Raji (cell line): ENCODE data around the gene HSD3B7.

ENCODE experiments used
- POLR2A ChIP-seq: IDR thresholded peaks from 2 replicates; pipeline ENCODE4 v1.6.1; 2011; ENCODE audit warnings: low read depth, low read length, control low read depth; ENCODE audit not compliant: insufficient read depth

The HSD3B7 gene

DNA sequence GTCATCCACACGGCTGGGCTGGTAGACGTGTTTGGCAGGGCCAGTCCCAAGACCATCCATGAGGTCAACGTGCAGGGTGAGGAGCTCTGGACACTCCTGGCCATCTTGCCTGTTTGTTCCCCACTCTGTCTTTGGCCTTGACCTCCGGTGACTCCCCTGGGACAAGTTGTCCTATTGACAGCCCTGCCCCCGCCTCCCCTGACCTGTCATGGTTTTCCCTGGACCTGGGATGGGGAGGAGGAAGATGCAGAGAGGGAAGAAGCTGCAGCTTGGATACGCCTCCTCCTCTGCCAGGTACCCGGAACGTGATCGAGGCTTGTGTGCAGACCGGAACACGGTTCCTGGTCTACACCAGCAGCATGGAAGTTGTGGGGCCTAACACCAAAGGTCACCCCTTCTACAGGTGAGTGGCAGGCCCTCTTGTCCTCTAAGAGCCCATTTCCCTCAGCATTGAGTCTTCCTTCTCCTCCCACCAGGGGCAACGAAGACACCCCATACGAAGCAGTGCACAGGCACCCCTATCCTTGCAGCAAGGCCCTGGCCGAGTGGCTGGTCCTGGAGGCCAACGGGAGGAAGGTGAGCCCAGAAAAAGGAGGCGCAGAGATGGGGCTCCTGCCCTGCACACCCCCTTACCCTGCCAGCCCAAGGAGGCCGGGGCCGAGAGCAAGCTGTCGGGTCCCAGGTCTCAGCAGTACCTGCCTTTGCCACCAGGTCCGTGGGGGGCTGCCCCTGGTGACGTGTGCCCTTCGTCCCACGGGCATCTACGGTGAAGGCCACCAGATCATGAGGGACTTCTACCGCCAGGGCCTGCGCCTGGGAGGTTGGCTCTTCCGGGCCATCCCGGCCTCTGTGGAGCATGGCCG, 1.4 kb downstream of the HSD3B7 start:
- no peak for TF ChIP-seq POLR2A

DNA sequence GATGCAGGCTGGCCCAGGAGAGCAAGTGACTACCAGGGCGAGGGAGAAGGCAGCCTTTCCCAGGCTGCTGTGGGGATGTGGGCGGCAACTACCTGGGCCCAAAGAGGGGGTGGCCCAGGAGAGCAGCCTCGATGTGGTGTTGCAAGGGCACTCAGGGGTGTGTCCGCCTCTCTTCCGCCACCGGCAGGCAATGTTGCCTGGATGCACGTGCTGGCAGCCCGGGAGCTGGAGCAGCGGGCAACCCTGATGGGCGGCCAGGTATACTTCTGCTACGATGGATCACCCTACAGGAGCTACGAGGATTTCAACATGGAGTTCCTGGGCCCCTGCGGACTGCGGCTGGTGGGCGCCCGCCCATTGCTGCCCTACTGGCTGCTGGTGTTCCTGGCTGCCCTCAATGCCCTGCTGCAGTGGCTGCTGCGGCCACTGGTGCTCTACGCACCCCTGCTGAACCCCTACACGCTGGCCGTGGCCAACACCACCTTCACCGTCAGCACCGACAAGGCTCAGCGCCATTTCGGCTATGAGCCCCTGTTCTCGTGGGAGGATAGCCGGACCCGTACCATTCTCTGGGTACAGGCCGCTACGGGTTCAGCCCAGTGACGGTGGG, 2.7 kb downstream of the HSD3B7 start:
- TF ChIP-seq POLR2A, result no peak

DNA sequence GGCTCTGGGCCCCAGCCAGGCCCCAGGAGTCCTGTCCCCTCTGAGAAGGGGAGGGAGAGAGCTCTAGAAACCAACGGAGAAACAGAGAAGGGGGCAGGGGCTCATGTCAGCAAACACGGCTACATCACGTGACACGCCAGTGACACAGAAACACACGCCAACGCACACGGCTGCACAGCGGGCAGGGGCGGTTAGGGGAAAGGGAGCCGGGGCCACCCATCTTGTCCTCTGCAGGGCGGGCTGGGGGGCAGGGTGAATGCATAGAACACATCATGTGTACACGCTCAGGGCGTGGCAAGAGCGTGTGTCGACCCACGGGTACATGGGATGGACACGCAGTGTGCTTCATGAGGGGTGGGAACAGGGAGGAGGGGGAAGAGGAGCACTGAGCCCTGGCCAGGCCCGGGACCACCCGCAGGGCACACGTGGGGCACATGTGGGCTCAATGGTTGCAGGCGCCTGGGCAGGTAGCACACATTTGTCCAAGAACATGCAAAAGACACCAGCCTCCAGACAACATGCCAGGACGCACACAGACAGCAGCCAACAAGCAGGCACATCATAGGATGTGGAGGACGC, 4.6 kb downstream of the HSD3B7 start:
- no peak for TF ChIP-seq POLR2A

DNA sequence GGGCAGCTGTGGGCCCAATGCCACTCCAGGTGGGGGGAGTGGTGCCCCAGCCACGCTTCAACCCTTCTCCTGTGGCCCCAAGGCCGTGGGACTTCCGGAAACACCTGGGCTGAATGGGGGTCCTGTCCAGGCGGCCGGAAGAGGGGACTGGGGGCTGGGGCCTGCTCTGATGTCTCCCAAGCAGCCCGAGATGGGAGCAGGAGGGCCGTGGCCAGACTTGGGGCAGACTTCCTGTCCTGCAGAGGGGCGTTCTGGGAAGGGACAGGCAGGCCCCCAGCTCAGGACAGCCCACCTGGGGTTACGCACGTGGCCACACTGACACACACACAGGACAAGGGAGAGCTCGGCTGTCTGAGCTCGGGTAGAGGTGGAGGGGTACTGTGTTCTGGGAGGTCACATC, 5.1 kb downstream of the HSD3B7 start:
- no peak for TF ChIP-seq POLR2A

DNA sequence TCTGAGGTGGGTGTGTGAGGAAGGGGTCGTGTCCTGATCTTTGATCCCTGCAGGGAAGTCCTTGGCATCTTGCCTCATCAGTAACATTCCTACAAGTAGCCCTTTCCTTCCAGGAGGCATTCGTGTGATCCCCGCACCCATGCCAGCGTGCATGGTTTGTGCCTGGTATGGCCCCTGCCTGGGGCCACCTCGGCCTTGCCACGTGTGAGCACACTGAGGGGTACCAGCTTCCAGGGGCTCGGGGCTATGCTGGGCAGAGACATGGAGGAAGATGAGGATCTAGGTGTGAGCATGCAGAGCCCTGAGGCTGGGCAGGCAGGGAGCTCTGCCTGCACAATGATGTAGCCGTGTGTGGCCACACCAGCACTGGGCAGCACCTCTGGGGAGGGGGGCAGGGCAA, 6.0 kb downstream of the HSD3B7 start:
- TF ChIP-seq POLR2A, result no peak

DNA sequence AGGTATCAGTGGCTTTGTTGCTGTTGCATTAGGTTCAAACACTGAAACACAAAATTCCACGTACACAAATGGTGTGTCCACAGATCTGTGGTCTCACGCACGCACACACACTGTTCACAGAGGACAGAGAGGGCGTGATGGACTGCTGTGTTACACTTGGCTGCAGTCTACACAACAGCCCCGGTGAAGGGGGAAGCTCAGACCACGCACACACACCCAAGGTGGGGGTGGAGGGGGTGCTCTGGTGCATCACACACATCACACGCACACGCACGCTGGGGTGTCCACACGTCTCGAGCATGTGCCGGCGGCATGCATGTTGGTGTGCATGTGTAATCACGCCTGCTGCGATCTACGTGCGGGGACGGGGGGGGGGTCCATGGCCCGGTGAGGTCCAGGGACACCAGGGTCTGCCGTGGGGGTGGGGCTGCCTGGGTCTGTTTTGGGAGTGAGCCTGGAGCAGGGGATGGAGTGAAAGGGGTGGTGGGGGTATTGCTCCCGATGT, 7.3 kb downstream of the HSD3B7 start:
- TF ChIP-seq POLR2A, result no peak

DNA sequence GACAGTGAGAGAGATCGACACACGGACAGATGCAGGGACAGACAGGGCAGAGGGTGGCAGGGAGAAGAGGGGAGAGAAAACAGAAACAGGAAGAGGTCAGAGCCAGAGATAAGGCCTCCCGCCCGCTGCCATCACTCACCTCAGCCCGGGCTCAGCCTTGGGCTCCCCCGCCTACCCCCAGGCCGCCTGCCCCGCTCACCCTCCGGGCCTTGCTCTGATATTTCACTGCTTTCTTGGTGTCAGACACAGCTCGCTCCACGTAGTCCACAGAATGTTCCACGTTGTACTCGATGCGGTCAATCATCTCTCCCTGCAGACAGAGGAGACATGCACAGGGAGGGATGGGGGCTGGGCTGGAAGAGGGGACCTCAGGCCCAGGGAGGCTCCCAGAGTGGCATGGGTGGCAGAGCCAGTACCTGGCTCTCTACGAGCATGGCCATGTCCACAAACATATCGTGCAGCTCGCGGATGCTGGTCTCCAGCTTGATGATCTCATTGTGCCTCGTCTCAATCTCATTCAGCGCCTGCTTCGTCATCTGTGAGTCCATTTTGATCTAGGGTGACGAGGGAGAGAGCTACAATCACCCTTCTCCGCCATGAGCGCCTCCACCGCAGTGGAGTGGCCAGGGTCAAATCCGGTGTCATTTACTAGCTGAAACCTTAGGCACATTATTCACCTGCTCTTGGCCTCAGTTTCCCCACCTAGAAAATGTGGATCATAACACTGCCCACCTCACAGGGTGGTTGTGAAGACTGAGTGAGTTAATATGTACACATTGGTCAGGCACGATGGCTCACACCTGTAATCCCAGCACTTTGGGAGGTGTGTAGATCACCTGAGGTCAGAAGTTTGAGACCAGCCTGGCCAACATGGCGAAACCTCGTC, 8.2 kb downstream of the HSD3B7 start:
- no peak for TF ChIP-seq POLR2A

DNA sequence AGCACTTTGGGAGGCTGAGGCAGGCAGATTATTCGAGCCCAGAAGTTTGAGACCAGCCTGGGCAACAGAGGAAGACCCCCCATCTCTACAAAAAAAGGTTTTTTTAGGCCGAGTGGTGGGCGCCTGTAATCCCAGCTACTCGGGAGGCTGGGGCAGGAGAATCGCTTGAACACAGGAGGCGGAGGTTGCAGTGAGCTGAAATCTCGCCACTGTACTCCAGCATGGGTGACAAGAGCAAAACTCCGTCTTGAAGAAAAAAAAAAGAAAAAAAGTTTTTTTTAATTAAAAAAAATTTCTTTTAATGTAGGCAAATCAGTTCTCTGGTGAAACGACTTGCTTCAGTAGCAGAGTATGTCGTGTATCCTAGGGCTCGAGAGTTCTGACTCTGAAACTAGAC, 10.9 kb downstream of the HSD3B7 start:
- TF ChIP-seq POLR2A, result no peak

DNA sequence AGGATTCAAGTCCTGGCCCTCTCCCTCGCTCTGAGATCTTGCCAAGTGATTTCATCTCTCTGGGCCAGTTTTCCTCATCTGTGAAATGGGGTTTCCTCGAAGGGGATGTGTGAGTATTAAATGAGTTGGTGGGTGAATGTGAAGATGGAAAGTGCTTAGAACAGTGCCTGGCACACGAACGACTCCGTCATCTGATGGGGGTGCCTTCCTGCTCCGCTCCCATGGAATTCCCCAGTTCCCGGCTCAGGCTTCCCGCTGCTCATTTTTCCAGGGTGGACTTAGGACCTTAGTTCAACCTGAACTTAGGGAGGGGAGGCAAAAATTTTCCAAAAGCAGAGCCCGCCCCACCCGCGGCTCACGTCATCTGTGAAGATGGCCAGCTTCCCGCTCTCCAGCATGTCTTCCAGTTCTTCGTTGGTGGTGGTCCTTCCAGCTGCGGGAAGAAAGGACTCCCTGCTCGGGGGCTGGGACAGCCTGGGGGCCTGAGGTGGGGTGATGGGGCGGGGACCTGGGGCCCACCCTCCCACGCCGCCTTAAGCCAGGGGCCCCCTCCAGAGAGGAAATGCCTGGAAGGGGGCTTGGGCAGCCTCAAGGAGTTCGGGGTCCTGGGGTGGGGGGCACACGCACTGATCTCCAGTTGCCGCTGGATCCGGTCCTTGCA, 11.4 kb downstream of the HSD3B7 start:
- TF ChIP-seq POLR2A, result no peak

DNA sequence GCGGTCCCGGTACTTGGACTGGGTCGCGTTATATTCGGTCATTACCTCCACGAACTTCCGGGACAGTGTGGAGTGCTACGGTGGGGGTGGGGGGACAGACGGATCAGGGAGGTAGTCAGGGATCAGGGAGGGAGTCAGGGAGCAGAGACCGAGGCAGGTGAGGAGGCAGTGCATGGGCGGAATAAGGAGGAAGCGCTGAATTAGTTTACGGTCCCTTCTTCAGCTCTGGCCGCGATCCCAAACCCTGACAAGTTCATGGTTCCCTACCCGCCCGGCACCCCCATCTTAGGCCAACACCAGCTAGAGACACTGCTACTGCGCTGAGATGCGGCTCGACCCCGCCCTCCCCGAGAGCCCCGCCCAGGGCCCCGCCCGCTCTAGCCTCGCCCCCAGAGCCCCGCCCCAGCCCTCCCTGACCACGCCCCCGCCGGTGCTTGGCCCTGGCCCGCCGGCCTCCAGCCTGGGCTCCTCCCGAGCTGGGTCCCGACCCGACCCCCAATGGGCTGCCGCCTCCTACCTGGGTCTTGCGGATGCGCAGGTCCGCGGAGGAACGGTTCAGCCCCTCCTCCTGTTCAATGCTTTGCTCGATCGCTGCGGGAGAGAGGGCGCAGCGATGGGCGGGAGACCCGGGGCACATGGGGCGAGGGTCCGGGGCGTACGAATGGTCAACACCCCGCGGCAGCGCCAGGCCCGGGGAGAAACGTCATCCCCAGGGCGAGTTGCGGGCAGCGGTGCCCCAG, 12.1 kb downstream of the HSD3B7 start:
- peak; percentile 62 for TF ChIP-seq POLR2A

DNA sequence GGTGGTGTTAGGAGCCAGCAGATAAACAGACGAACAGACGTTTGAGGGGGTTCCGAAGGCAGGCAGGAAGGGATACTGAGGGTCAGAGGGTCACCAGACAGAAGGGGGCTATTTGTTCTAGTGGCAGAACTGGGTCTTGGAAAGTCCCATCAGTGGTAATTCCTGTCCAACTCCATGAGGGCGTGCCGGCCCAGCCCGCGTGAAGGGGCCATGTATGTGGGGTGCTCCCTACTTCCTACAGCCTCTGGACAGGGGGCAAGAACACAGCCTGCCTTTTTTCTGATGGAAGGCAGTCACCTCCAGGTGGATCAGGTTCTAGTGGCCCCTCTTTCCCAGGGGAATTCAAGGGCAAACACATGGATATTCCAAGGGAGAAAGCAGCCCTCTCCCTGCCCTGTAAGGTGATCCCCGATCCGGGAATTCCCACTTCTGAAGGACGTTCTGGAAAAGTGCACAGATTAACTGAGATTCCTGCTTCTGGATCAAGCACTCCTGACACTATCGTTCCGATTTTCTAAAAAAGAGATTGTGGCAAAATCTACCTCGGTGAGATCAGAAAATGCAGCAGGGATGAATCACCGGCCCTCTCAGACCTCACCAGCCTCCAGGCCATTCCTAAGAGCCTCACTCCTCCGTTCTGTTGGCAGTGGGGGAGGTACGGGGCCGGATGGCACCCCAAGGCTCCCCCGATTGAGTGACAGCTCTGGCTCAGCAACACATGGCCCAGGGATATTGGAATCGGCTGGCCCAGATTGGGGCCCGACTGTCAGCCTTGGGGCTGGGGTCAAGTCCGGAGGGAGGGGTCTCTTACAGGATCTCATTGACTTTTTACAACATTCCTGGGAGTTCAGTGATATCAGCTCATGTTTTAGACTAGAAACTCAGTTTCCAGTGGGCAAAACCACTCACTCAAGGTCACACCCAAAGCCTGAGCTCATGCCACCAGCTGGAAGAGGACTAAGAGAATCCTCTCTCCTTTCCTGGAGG, 13.0 kb downstream of the HSD3B7 start:
- no peak for TF ChIP-seq POLR2A

DNA sequence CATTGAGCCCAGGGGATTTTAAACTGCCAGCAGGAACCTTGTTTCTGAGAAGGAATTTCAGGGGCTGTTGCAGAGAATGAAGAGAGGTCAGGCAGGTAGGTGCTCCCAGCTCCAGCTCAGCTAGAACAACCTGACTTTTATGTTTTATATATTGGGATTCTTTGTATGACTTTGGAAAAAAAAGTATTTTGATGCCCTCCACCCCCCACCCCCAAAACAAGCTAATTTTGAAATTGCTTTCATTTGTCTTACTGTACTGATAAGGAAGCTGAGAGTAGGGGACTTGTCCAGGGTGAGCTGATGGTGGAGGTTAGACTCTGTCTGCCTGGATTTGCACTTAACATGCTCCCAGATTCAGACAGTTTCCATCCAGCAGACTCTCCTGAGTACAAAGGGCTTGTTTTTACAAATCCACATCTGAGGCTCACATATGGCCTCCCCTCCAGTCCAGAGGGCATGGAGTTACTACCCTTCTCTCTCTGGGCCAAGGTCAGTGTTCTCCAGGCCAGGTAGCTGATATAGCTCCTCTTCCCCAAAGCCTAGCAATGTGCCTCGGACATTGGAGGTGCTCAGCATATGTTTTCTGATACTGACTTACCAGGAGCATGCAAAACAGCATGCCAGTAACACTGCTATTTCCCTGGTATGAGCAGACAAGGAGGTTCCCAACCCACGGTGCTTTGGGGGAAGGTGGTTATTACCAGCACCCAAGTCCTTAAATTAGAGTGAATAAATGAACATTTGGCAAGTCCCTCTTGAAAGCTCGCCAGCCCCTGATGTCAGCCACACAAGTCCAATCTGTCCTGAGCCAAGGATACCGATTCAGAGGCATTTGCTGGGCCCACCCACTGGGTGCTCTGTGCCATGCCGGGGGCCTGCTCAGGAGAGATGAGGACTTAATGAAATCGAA, 14.1 kb downstream of the HSD3B7 start:
- no peak for TF ChIP-seq POLR2A
